ENCODE results near the gene PMS2. TPM values are rescaled to one million over a fixed set of nuclear protein-coding genes. Genes with fewer than 3 reads are reported as not detected.
"Not testable (repeated sequence)": the region's sequence is repeated elsewhere in the genome, so short reads cannot be mapped to it uniquely, and the experiment has no call there.

The PMS2 gene
- total RNA-seq, 1 donor from 2014 or later, result 10.9 TPM

GRCh38 chr7:6015917-6016652 is 7.2 kb upstream of the PMS2 start:
- DNase-seq (ENCODE audit: low read depth in 2 of 2), result no peak

GRCh38 chr7:6012355-6013104 is 3.7 kb upstream of the PMS2 start:
- no peak for DNase-seq (ENCODE audit: low read depth in 2 of 2)

GRCh38 chr7:6011541-6011940 is 2.7 kb upstream of the PMS2 start:
- no peak for DNase-seq (ENCODE audit: low read depth in 2 of 2)

GRCh38 chr7:6010370-6010769 is 1.5 kb upstream of the PMS2 start:
- DNase-seq (ENCODE audit: low read depth in 2 of 2), result not testable (repeated sequence)

GRCh38 chr7:6007835-6008590 is 836 bp downstream of the PMS2 start:
- DNase-seq (ENCODE audit: low read depth in 2 of 2), result not testable (repeated sequence)

- no peak for DNase-seq (ENCODE audit: low read depth in 2 of 2)
These were observed 1.5 kb downstream of the PMS2 start for GRCh38 chr7:6007386-6007785.

GRCh38 chr7:5997210-5997808 is 11.5 kb downstream of the PMS2 start:
- DNase-seq (ENCODE audit: low read depth in 2 of 2), result peak; percentile 64 to 84

- DNase-seq (ENCODE audit: low read depth in 2 of 2), result not testable (repeated sequence)
These were observed 21.8 kb downstream of the PMS2 start for GRCh38 chr7:5987061-5987460.

- DNase-seq (ENCODE audit: low read depth in 2 of 2), result not testable (repeated sequence)
These were observed 29.1 kb downstream of the PMS2 start for GRCh38 chr7:5979680-5980314.

GRCh38 chr7:5973580-5973979 is 35.3 kb downstream of the PMS2 start:
- not testable (repeated sequence) for DNase-seq (ENCODE audit: low read depth in 2 of 2)

- DNase-seq (ENCODE audit: low read depth in 2 of 2), result peak in 1 of 2 donors; percentile 4
These were observed 38.4 kb downstream of the PMS2 start, which contains the start of gene RSPH10B for GRCh38 chr7:5970347-5970911. RSPH10B (minus strand) TSS chr7:5970689; CDS start chr7:5967116, 3,573 bp downstream.

GRCh38 chr7:5963810-5964209 is 45.0 kb downstream of the PMS2 start:
- DNase-seq (ENCODE audit: low read depth in 2 of 2), result not testable (repeated sequence)

- not testable (repeated sequence) for DNase-seq (ENCODE audit: low read depth in 2 of 2)
These were observed 45.6 kb downstream of the PMS2 start for GRCh38 chr7:5963205-5963604.

GRCh38 chr7:5934945-5935450 is 73.9 kb downstream of the PMS2 start:
- DNase-seq (ENCODE audit: low read depth in 2 of 2), result not testable (repeated sequence)

- peak; percentile 55 to 89 for DNase-seq (ENCODE audit: low read depth in 2 of 2)
These were observed 76.8 kb downstream of the PMS2 start for GRCh38 chr7:5931905-5932644.

- peak in 1 of 2 donors; percentile 1 for DNase-seq (ENCODE audit: low read depth in 2 of 2)
These were observed 77.6 kb downstream of the PMS2 start for GRCh38 chr7:5931250-5931649.

- not testable (repeated sequence) for DNase-seq (ENCODE audit: low read depth in 2 of 2)
These were observed 78.6 kb downstream of the PMS2 start for GRCh38 chr7:5930290-5930689.

GRCh38 chr7:5926263-5926870 is 82.5 kb downstream of the PMS2 start:
- not testable (repeated sequence) for DNase-seq (ENCODE audit: low read depth in 2 of 2)

GRCh38 chr7:5924630-5925029 is 84.2 kb downstream of the PMS2 start:
- not testable (repeated sequence) for DNase-seq (ENCODE audit: low read depth in 2 of 2)

All from lung microvascular endothelial cell (primary cell).